SKM-1 (cell line): ENCODE measurements around the gene WBP1L.
A peak's percentile ranks its signal among the peaks of the same experiment; 100 is the strongest.
"Not testable (repeated sequence)": the region's sequence is repeated elsewhere in the genome, so short reads cannot be mapped to it uniquely, and the experiment has no call there.

Experiments
- DNase-seq: peaks from one replicate; lab custom pipeline; 2025; ENCODE audit not compliant: unreplicated experiment; lab: John Stamatoyannopoulos, UW

The WBP1L gene

DNA sequence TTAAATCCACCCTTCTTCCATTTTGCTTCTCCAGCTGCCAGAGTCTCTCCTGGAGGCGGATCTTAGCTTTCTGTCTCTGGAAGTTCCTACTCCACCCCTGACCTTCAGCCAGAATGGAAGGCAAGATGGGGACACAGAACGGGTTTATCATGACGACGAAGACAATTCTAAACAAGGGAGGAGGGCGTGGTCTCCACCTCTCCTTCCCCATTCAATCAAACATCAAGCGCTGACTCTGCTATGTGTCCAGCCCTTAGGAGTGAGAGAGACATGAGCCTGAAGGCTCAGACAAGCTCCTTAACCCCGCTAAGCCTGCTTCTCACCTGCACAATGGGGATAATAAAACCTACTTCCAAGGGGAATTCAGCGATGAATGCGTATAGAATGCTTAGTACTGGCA is 90.4 kb downstream of the WBP1L start:
- no peak for DNase-seq

DNA sequence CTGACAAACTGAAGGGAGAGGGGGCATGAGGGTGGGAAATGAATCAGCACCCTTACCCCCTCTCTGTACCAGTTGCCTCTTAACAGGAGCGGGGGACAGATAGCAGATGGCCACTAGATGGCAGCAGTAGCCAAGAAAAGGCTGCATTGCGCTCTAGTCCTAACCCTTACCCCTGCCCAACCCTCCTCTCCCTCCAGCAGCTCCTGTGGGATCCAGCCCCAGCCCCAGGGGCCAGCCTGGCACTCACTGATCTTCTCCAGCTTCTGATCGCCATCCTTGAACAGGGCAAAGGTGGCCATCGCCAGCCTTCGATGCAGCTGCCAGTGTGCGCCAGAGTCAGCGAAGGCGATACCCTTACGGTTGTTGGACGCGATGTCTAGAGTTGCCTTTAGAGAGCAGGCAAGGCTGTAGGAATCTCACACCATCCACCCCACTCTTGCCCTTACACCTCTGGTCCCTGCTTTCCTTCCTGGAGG is 91.3 kb downstream of the WBP1L start:
- peak; percentile 48 for DNase-seq

DNA sequence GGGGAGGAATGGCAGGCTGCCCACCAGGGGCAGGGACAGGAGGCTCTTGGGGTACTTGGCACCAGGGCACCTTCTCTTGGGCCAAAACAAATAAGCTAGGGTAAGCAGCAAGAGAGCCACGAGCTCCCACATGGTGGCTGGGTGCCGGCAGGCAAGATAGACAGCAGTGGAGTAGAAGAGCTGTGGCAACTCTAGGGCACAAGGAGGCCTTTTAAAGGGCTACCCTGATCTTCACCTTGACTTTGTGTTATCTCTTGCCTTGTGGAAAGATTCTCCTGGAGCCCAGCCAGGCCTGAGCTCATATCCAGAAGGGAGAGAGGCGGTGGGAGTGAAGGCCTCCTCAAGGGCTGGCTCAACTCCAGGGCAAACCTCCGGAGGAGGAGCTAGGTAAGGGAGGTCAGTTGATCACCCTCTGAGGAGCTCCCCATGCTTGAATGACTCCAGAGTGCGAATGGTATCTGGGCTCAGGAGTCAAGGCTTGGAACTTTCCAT is 93.5 kb downstream of the WBP1L start, which contains the start of gene CYP17A1:
Gene CYP17A1 (minus strand): TSS at position 184 of the 492 bp plus-strand sequence. CDS start 52 bp downstream, at position 132.
- DNase-seq: no peak

DNA sequence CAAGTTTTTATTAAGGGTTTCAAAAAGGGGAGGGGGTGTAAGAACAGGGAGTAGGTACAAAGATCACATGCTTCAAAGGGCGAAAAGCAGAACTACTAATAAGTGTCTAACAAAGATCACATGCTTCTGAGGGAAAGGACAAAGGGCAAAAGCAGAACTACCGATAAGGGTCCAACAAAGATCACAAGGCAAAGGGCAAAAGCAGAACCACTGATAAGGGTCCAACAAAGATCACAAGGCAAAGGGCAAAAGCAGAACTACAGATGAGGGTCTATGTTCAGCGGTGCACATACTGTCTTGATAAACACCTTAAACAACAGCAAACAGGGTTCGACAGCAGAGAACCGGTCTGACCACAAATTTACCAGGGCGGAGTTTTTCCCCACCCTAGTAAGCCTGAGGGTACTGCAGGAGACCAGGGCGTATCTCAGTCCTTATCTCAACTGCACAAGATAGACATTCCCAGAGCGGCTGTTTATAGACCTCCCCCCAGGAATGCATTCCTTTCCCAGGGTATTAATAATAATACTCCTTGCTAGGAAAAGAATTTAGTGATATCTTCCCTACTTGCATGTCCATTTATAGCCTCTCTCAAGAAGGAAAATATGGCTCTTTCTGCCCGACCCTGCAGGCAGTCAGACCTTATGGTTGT is 94.7 kb downstream of the WBP1L start:
- DNase-seq: not testable (repeated sequence)

DNA sequence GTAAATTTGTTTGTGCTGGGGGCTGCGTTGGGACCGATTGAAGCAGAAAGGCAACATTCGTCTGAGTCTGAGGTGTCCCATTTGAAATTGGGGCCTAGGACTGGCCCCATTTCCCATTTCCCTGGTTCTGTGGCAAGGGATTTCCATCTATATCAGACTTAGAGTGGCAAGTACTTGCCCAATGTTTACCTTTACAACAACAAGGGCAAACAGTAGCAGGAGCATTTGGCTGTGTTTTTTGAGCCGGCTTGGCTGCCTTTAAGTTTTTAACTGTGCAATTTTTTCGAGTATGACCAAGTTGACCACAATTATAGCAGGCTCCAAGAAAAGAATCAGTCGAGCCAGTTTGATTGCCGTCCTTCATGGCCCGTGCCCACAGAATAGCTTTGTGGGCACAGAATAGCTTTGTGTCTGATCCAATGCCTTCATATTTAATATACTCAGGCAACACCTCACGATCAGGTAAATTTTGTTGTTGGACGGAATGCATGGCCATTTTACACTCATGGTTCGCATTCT is 98.1 kb downstream of the WBP1L start:
- no peak for DNase-seq

DNA sequence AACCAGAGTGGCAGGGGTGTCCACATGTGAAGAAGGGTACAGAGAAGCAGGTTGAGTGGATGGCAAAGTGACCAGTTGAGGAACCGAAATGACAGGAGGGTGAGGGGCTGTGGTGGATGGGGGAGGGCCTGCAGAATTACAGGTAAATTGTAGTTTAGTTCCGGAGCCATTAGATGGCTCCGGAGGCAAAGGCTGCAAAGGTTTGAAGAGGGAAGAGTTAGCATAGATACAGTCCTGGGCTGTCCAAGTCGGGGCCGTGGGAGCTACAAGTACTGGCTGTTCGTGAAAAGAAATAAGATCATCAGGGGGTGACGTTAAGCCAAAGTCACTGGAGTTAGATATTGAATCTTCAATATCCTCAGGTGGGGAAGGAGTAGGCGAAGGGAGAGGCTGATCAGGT is 99.4 kb downstream of the WBP1L start:
- DNase-seq: not testable (repeated sequence)

DNA sequence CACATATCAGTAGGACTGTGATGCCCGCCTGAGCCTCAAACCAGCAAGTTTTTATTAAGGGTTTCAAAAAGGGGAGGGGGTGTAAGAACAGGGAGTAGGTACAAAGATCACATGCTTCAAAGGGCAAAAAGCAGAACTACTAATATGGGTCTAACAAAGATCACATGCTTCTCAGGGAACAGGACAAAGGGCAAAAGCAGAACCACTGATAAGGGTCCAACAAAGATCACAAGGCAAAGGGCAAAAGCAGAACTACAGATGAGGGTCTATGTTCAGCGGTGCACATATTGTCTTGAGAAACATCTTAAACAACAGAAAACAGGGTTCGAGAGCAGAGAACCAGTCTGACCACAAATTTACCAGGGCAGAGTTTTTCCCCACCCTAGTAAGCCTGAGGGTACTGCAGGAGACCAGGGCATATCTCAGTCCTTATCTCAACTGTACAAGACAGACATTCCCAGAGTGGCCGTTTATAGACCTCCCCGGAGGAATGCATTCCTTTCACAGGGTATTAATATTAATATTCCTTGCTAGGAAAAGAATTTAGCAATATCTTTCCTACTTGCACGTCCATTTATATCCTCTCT is 100.5 kb downstream of the WBP1L start:
- not testable (repeated sequence) for DNase-seq

DNA sequence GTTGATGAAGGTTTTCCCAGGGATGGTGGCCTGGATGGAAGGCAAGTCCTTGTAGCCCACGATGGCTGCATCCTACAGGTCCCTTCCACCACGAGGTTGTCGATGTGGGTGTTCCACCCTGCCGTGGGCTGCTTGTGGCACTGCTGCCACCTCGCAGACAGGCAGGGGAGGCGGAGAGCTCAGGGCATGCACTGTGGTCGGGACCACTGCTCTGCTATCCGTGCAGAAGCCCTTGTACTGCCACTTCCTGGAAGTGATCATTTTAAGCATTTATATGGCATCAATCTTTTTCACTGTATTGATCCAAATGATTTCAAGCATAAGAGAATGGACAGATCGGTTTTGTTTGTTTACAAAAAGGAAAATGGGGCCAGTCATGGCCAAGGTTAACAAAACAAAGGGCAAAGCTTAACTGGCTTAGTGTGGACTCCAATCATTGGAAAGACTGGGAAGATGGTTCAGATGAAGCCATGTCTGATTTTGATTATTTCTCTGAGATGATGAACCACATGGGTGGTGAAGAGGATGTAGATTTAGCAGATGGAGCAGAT is 101.7 kb downstream of the WBP1L start:
- no peak for DNase-seq

DNA sequence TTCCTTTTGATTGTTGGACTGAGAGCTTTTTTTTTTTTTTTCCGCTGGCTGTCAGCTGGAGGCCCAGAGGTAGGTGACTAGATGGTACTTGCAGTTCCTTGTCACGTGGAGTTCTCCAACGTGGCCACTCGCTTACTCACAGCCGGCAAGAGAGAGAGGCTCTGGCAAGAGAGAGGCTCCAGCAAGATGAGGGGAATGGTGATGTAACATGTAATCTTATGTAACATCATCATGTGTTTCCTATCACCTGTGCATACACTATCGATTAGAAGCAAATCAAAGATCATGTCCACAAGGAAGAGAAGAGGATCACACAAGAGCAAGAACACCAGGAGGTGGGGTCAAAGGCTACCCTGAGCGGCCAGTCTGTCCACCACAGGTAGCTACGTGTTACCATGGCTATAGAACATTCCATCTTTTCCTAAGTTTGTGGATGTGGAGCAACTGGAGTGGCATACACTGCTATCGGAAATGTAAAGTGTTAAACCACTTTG is 106.3 kb downstream of the WBP1L start:
- DNase-seq: no peak

DNA sequence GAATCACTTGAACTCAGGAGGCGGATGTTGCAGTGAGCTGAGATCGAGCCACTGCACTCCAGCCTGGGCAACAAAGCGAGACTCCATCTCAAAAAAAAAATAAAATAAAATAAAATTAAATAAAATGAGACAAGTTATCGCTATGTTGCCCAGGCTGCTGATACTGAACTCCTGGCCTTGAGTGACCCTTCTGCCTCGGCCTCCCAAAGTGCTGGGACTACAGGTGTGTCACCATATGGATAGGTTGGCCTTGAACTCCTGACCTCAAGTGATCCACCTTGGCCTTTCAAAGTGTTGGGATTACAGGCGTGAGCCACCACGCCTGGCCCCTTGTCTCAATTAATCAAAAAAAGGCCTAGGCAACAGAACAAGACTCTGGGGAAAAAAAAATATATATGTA is 109.5 kb downstream of the WBP1L start:
- DNase-seq: not testable (repeated sequence)

DNA sequence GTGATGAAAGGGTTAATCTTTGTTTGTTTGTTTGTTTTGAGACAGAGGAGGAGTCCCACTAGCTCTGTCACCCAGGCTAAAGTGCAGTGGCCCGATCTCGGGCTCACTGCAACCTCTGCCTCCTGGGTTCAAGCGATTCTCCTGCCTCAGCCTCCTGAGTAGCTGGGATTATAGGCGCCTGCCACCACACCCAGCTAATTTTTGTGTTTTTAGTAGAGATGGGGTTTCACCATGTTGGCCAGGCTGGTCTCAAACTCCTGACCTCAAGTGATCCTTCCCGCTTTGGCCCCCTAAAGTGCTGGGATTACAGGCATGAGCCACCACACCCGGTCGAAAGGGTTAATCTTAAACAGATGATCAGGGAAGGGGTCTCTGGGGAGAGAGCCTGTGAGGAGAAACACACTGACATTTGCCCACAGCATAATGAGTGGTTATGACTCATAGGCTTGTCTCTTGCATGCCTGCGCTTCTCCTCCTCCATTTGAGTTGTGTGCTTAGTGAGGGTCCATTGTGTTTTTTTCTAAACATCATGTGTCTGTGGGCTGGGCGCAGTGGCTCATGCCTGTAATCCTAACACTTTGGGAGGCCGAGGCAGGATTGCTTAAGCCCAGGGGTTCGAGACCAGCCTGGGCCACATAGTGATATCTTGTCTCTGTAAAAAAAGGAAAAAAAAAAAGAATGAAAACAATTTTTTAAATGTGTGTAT is 112.1 kb downstream of the WBP1L start:
- not testable (repeated sequence) for DNase-seq

DNA sequence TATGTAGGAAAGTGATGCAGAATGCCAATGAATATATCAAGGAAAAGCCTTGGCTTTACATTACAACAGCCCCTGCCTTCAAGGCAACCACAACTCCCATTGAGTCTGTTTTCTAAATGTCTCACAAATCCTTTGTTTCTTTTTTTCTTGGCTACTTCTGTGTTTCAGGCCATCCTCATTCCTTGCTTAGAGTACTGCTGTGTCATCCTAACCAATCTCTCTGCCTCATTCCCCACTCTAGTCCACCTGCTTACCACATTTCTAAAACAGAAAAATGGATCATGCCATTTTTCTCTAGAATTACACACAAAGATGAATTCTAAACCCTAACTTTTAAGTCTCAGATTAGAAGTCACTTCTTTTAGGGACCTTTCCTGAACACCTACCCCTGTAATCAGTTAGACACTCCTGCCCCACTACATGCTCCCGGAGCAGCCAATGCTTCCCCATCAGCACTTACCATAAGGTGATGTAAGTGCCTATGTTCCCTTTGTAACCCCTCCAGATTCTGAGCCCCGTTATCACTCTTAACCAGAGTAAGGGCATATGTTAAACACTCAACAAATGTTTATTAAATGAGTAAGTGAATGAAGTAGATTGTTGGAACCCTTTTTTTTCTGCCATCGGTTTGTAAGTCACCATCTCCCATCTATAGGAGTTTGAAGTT is 113.1 kb downstream of the WBP1L start:
- no peak for DNase-seq

DNA sequence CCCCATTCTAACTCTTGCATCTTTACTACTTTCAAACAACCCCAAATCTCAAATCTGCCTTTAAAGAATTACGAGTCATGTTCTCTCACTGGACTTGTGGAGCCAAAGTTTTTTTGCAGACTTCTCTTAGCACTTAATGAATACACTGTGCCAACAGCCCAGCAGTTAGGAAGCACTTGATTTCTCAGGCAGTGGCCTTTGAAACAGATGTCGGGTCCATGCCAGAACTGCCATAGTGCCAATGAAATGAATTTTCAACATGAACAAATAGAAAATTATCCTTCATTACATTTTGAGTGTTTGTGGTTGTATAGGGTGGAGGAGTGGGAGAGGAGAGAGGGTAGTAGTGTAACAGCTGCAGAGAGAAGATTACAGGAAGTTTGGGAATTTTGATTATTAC is 116.2 kb downstream of the WBP1L start:
- no peak for DNase-seq

DNA sequence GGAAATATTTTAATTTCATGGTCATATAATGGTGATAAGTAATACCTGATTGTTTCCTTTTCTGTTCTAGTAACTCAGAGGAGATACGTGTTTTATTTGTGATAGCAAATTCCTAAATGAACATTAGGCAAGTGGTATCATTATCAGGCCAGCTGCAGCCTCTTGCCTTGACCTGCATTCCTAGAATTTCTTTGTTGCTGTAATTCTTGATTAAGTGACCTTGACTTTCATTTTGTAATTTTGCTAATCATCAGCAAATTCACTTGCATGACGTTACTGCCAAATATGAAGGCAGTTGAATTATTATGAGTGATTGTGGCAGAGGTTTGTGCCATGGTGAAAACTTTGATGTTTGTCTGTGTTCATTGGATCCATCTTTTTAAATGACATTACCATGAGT is 119.9 kb downstream of the WBP1L start:
- DNase-seq: no peak

DNA sequence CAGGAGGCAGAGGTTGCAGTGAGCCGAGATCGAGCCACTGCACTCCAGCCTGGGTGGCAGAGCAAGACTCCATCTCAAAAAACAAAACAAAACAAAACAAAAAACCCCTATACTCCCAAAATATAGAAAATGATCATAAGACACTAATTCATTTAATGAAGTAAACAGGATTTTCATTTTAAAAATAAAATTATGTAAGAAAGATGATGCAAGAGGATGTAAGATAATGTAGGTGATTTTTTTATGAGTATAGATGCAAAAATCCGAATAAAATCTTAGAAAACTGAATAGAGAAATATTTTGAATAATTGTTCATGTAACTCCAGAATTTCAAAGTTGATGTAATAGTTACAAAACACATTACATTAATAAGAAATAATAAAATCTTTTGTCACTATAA is 121.9 kb downstream of the WBP1L start:
- no peak for DNase-seq
